ENCODE measurements around the gene PHYHD1. TPM values are rescaled to one million over a fixed set of nuclear protein-coding genes. Genes with fewer than 3 reads are reported as not detected.
A peak's percentile ranks its signal among the peaks of the same experiment; 100 is the strongest.

PHYHD1 gene
- total RNA-seq, 1 donor from 2014 or later = 0.68 TPM

GRCh38 chr9:128917151-128917849, 3.5 kb upstream of the PHYHD1 start:
- H3K4me1 Mint-ChIP-seq (ENCODE audit: low read depth) = peaks cover 18% of the 10 kb centered on the region
- H3K27me3 Mint-ChIP-seq (ENCODE audit: low read depth) = no peaks in the 10 kb centered on the region
- no peak for DNase-seq (ENCODE audit: low spot score)
- peaks cover 45% of the 10 kb centered on the region for H3K36me3 Mint-ChIP-seq (ENCODE audit: low read depth)
- intact Hi-C loops (cut with micrococcal nuclease) = no loop called here
- H3K4me3 Mint-ChIP-seq (ENCODE audit: low read depth) = no peak overlapping the region
- H3K27ac Mint-ChIP-seq = no peak overlapping the region
- no peaks in the 10 kb centered on the region for H3K9me3 Mint-ChIP-seq

- H3K9me3 Mint-ChIP-seq = no peaks in the 10 kb centered on the region
- no peak overlapping the region for H3K4me3 Mint-ChIP-seq (ENCODE audit: low read depth)
- intact Hi-C loops (cut with micrococcal nuclease) = loop anchor here (1.0 kb wide), 1 partner anchor 41 kb away; no protein-coding TSS in a partner anchor
- peaks cover 9% of the 10 kb centered on the region for H3K4me1 Mint-ChIP-seq (ENCODE audit: low read depth)
- H3K27me3 Mint-ChIP-seq (ENCODE audit: low read depth) = no peaks in the 10 kb centered on the region
- H3K36me3 Mint-ChIP-seq (ENCODE audit: low read depth) = peaks cover 35% of the 10 kb centered on the region
- DNase-seq (ENCODE audit: low spot score) = no peak
- H3K27ac Mint-ChIP-seq = no peak overlapping the region
Measured at GRCh38 chr9:128918921-128919320, 1.9 kb upstream of the PHYHD1 start.

GRCh38 chr9:128919402-128920089, 1.2 kb upstream of the PHYHD1 start:
- no peaks in the 10 kb centered on the region for H3K9me3 Mint-ChIP-seq
- intact Hi-C loops (cut with micrococcal nuclease) = loop anchor here (1.0 kb wide), 1 partner anchor 41 kb away; no protein-coding TSS in a partner anchor
- H3K36me3 Mint-ChIP-seq (ENCODE audit: low read depth) = peaks cover 30% of the 10 kb centered on the region
- H3K4me1 Mint-ChIP-seq (ENCODE audit: low read depth) = peaks cover 4% of the 10 kb centered on the region
- no peak overlapping the region for H3K4me3 Mint-ChIP-seq (ENCODE audit: low read depth)
- no peaks in the 10 kb centered on the region for H3K27me3 Mint-ChIP-seq (ENCODE audit: low read depth)
- DNase-seq (ENCODE audit: low spot score) = no peak
- no peak overlapping the region for H3K27ac Mint-ChIP-seq

GRCh38 chr9:128921881-128922763, 1.3 kb downstream of the PHYHD1 start:
- no peaks in the 10 kb centered on the region for H3K9me3 Mint-ChIP-seq
- peaks cover 6% of the 10 kb centered on the region for H3K4me1 Mint-ChIP-seq (ENCODE audit: low read depth)
- H3K4me3 Mint-ChIP-seq (ENCODE audit: low read depth) = no peak overlapping the region
- no peak overlapping the region for H3K27ac Mint-ChIP-seq
- intact Hi-C loops (cut with micrococcal nuclease) = no loop called here
- DNase-seq (ENCODE audit: low spot score) = no peak
- peaks cover 2% of the 10 kb centered on the region for H3K27me3 Mint-ChIP-seq (ENCODE audit: low read depth)
- peaks cover 17% of the 10 kb centered on the region for H3K36me3 Mint-ChIP-seq (ENCODE audit: low read depth)

GRCh38 chr9:128923493-128923883, 2.7 kb downstream of the PHYHD1 start:
- Mint-ChIP-seq H3K27ac (no peak overlapping the region), H3K9me3 (no peaks in the 10 kb centered on the region), H3K4me3 (ENCODE audit: low read depth) (no peak overlapping the region), H3K27me3 (ENCODE audit: low read depth) (peaks cover 2% of the 10 kb centered on the region), H3K4me1 (ENCODE audit: low read depth) (peaks cover 10% of the 10 kb centered on the region), H3K36me3 (ENCODE audit: low read depth) (peaks cover 6% of the 10 kb centered on the region)
- DNase-seq (ENCODE audit: low spot score) = no peak
- intact Hi-C loops (cut with micrococcal nuclease) = no loop called here

- Mint-ChIP-seq H3K36me3 (ENCODE audit: low read depth) (no peaks in the 10 kb centered on the region), H3K27me3 (ENCODE audit: low read depth) (peaks cover 2% of the 10 kb centered on the region), H3K4me3 (ENCODE audit: low read depth) (no peak overlapping the region), H3K4me1 (ENCODE audit: low read depth) (peaks cover 7% of the 10 kb centered on the region), H3K9me3 (no peaks in the 10 kb centered on the region), H3K27ac (no peak overlapping the region)
- peak; percentile 22 for DNase-seq (ENCODE audit: low spot score)
- intact Hi-C loops (cut with micrococcal nuclease) = loop anchor here (1.0 kb wide), 1 partner anchor 65 kb away; no protein-coding TSS in a partner anchor
Measured at GRCh38 chr9:128927731-128928411, 7.1 kb downstream of the PHYHD1 start.

GRCh38 chr9:128928624-128929023, 7.8 kb downstream of the PHYHD1 start:
- H3K9me3 Mint-ChIP-seq = no peaks in the 10 kb centered on the region
- intact Hi-C loops (cut with micrococcal nuclease) = loop anchor here (1.0 kb wide), 1 partner anchor 65 kb away; no protein-coding TSS in a partner anchor
- no peaks in the 10 kb centered on the region for H3K36me3 Mint-ChIP-seq (ENCODE audit: low read depth)
- H3K27me3 Mint-ChIP-seq (ENCODE audit: low read depth) = peaks cover 2% of the 10 kb centered on the region
- no peak overlapping the region for H3K27ac Mint-ChIP-seq
- DNase-seq (ENCODE audit: low spot score) = no peak
- H3K4me3 Mint-ChIP-seq (ENCODE audit: low read depth) = no peak overlapping the region
- H3K4me1 Mint-ChIP-seq (ENCODE audit: low read depth) = peaks cover 7% of the 10 kb centered on the region

- H3K4me1 Mint-ChIP-seq (ENCODE audit: low read depth) = peaks cover 7% of the 10 kb centered on the region
- H3K27me3 Mint-ChIP-seq (ENCODE audit: low read depth) = peaks cover 2% of the 10 kb centered on the region
- no peak for DNase-seq (ENCODE audit: low spot score)
- no peaks in the 10 kb centered on the region for H3K36me3 Mint-ChIP-seq (ENCODE audit: low read depth)
- no peak overlapping the region for H3K27ac Mint-ChIP-seq
- no peak overlapping the region for H3K4me3 Mint-ChIP-seq (ENCODE audit: low read depth)
- no peaks in the 10 kb centered on the region for H3K9me3 Mint-ChIP-seq
- intact Hi-C loops (cut with micrococcal nuclease) = no loop called here
Measured at GRCh38 chr9:128929560-128929959, 8.8 kb downstream of the PHYHD1 start.

GRCh38 chr9:128933731-128934130, 12.9 kb downstream of the PHYHD1 start:
- Mint-ChIP-seq H3K27me3 (ENCODE audit: low read depth) (no peaks in the 10 kb centered on the region), H3K4me1 (ENCODE audit: low read depth) (no peaks in the 10 kb centered on the region), H3K9me3 (no peaks in the 10 kb centered on the region), H3K4me3 (ENCODE audit: low read depth) (no peak overlapping the region), H3K36me3 (ENCODE audit: low read depth) (no peaks in the 10 kb centered on the region), H3K27ac (no peak overlapping the region)
- no peak for DNase-seq (ENCODE audit: low spot score)
- intact Hi-C loops (cut with micrococcal nuclease) = no loop called here

- Mint-ChIP-seq H3K36me3 (ENCODE audit: low read depth) (no peaks in the 10 kb centered on the region), H3K27ac (no peak overlapping the region), H3K4me3 (ENCODE audit: low read depth) (no peak overlapping the region), H3K4me1 (ENCODE audit: low read depth) (no peaks in the 10 kb centered on the region), H3K27me3 (ENCODE audit: low read depth) (no peaks in the 10 kb centered on the region), H3K9me3 (no peaks in the 10 kb centered on the region)
- DNase-seq (ENCODE audit: low spot score) = no peak
- intact Hi-C loops (cut with micrococcal nuclease) = no loop called here
Measured at GRCh38 chr9:128936171-128936865, 15.5 kb downstream of the PHYHD1 start.

GRCh38 chr9:128937310-128938165, 16.8 kb downstream of the PHYHD1 start:
- Mint-ChIP-seq H3K4me1 (ENCODE audit: low read depth) (no peaks in the 10 kb centered on the region), H3K9me3 (no peaks in the 10 kb centered on the region), H3K36me3 (ENCODE audit: low read depth) (no peaks in the 10 kb centered on the region), H3K27ac (no peak overlapping the region), H3K4me3 (ENCODE audit: low read depth) (no peak overlapping the region), H3K27me3 (ENCODE audit: low read depth) (no peaks in the 10 kb centered on the region)
- DNase-seq (ENCODE audit: low spot score) = no peak
- intact Hi-C loops (cut with micrococcal nuclease) = no loop called here
